Right renal pelvis (tissue), 4 donors: ENCODE measurements around the gene RNGTT. TPM values are rescaled to one million over a fixed set of nuclear protein-coding genes. Genes with fewer than 3 reads are reported as not detected.
"Not testable (repeated sequence)": the region's sequence is repeated elsewhere in the genome, so short reads cannot be mapped to it uniquely, and the experiment has no call there.

Experiments used
- DNase-seq, 4 donors: peaks; one replicate each; pipeline ENCODE4 v3.0.0-alpha.2; 2013; ENCODE audit warnings: low read depth in 4 of 4, low spot score in 3 of 4, missing footprints in 1 of 4
- polyA plus RNA-seq, 4 donors: library from polyadenylated mRNA; unstranded; fragments of 120-200 nt; gene quantifications; one replicate each; pipeline ENCODE4 v1.2.1, GENCODE V29; 2013; ENCODE audit not compliant: insufficient read length in 4 of 4

Gene RNGTT
- 10 to 100 TPM; 15.8 to 19.0 (median 17.8) TPM for polyA plus RNA-seq

GRCh38 chr6:88963139-88964090, at the start of gene RNGTT:
RNGTT (minus strand) TSS chr6:88963618; CDS start chr6:88963409, 209 bp downstream.
- DNase-seq: peak; percentile 89 to 97 (median 97)

- DNase-seq: no peak
Measured at GRCh38 chr6:89011436-89011835, 48.0 kb upstream of the RNGTT start.

- no peak for DNase-seq
Measured at GRCh38 chr6:89010825-89011224, 47.4 kb upstream of the RNGTT start.

DNA sequence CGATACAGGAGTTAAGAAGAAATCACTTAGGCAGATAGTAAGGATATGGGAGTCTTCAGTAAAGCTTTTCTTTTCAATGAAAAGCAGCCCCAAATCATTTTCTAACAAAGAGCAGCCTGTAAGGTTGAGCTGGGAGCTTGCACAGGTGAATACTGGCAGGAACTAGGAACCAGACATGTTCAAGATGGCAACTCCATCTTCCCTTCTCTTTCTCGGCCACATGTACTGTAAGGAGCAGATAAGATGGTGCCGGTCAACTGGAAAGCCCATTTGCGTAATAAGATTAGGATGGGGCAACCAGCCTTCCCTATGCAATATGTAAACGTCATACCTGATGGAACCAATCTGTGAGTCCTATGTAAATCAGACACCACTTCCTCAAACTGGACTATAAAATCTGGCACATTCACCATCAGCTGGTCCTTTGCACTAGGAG, 46.2 kb upstream of the RNGTT start:
- no peak for DNase-seq

GRCh38 chr6:89008815-89009374, 45.5 kb upstream of the RNGTT start:
- no peak for DNase-seq

DNA sequence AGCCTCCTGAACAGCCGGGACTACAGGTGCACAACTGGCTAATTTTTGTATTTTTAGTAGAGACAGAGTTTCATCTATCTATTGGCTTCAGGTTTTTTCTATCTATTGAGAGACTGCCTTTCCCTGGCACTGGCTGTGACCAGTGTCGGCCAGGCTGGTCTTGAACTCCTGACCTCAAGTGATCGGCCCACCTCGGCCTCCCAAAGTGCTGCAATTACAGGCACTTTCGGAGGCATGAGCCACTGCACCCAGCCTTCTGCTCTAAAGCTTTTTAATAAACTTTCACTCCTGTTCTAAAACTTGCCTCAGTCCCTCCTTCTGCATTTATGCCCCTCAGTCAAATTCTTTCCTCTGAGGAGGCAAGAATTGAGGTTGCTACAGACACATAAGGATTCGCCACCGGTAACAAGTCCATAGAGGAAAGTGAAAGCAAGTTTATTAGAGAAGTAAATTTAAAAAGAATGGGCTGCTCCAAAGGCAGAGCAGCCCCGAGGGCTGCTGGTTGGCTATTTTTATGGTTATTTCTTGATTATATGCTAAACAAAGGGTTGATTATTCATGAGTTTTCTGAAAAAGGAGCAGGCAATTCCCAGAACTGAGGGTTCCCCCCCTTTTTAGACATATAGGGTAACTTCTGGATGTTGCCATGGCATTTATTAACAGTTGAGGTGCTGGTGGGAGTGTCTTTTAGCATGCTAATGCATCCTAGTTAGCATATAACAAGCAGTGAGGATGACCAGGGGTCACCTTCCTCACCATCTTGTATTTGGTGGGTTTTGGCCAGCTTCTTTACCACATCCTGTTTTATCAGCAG, 44.8 kb upstream of the RNGTT start:
- DNase-seq: no peak

GRCh38 chr6:89007209-89008000, 44.0 kb upstream of the RNGTT start:
- DNase-seq: no peak

DNA sequence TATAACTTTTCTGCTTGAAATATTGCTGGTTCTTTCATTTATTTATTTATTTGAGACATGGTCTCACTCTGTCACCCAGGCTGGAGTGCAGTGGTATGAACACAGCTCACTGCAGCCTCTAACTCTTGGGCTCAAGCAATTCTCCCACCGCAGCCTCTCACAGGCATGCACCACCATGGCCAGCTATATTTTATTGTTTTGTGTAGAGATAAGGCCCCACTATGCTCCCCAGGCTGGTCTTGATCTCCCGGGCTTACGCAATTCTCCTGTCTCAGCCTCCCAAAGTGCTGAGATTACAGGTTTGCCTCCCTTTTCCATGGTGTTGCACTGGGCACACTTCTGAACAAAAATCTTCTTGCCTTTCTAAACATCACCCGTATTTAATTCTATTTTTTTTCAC, 39.1 kb upstream of the RNGTT start:
- no peak for DNase-seq

DNA sequence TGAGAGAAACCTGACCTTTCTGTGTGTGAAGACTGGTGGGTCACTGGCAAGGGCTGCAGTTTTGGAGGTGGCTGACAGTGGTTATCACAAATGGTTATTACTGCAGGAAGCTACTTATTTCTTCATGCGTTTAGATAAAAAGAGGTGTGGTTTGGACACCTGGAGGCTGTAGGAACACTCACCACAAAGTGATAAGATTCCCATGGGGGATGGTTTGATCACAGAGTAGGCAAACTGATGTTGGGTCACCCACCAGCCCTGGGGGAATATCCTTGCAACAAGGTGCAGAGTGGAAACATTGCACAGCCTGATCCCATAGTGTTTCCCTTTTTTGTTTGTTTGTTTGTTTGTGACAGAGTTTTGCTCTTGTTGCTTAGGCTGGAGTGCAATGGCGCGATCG, 33.9 kb upstream of the RNGTT start:
- DNase-seq: no peak

- no peak for DNase-seq
Measured at GRCh38 chr6:88992741-88993552, 29.5 kb upstream of the RNGTT start.

- no peak for DNase-seq
Measured at GRCh38 chr6:88989215-88989614, 25.8 kb upstream of the RNGTT start.

DNA sequence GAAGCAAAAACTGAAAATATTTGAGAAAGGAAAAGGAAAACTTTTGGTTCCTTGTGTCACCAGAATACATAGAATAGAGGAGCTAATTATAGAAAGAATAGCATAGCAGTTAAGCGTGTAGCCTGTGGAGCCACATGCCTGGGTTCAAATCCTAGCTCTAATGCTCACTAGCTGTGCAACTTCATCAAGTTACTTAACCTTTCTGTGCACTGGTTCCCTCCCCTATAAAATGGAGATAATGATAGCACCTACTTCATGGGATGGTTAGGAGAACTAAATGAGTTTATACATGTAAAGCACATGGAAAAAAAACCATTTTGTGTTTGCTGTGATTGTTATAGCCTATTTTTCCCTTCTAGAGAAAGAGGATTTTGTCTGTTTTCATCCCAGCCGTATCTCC, 24.5 kb upstream of the RNGTT start:
- no peak for DNase-seq

DNA sequence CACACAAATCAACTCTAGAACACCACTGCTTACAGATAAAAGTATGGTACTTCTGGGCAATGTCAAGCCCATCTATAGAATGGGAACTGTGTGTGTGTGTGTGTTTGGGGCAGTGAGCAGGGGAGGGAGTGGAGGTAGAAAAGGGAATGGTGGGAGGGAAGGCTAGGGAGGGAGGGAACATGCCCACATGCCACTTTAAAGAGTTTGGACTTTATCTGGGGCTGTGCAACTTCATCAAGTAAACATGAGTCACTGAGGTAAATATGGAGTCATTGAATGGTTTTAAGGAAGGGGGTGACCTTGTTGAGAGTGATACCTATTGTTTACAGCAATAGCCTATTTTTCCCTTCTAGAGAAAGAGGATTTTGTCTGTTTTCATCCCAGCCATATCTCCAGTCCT, 22.5 kb upstream of the RNGTT start:
- DNase-seq: no peak

DNA sequence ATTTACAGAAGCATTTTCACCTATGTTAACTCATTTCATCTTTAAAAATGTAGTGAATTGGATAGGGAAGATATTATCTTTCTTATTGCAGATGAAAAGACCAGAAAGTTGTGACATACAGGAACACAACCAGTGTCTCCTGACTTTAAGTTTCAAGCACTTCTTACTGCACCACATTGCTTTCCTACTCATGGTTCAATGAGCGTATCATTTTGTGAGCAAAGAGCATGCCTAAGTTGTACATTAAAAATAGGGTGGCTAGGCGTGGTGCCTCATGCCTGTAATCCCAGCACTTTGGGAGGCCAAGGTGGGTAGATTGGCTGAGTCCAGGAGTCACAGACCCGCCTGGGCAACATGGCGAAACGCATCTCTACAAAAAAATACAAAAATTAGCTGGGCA, 21.2 kb upstream of the RNGTT start:
- DNase-seq: no peak

- DNase-seq: no peak
Measured at GRCh38 chr6:88984152-88984551, 20.7 kb upstream of the RNGTT start.

DNA sequence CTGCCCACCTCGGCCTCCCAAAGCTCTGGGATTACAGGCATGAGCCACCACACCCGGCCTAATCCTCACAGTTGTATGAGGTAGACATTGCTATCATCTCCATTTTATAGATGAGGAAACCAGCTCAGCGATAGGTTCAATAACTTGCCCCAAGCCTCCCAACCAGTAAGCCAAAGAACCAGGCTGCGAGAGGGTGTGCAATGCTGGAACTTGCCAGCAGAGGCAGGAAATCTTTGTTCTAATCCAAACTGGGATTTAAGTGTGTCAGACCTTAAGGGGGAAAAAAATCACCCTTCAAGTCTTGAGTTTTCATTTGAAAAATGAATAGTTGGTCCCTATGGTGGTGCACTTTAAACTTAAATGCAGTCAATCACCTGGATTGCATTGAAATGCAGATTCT, 20.1 kb upstream of the RNGTT start:
- no peak for DNase-seq

DNA sequence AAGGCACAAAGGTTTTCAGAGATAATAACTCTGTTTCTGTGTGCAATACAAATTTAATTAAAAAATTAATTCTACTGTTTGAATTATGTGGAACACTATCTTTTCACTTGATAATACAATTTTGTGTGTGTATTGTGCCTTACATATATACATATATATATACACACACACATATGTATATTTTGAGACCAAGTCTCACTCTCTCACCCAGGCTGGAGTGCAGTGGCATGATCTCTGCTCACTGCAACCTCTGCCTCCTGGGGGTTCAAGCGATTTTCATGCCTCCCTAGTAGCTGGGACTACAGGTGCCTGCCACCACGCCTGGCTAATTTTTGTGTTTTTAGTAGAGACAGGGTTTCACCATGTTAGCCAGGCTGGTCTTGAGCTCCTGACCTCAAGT, 19.7 kb upstream of the RNGTT start:
- not testable (repeated sequence) for DNase-seq

DNA sequence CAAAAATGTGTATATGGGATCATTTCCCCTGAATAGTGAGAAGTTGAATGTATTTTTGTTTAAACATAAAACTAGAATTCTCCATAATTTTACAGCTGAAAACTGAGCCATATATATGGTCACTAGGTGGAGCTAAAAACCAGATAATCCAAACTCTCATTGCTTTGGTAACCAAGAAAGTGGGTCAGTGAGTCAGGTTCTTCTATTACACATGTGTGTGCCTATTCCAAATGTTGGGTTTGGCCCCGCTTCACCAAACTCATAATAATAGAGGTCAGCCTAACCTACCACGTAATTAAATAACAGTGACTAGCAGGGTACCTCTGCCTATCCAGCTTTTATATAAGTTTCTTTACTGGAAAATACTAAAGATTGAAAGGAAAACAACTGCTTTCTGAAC, 19.3 kb upstream of the RNGTT start:
- DNase-seq: peak in 2 of 4 donors; percentile 33 to 39

DNA sequence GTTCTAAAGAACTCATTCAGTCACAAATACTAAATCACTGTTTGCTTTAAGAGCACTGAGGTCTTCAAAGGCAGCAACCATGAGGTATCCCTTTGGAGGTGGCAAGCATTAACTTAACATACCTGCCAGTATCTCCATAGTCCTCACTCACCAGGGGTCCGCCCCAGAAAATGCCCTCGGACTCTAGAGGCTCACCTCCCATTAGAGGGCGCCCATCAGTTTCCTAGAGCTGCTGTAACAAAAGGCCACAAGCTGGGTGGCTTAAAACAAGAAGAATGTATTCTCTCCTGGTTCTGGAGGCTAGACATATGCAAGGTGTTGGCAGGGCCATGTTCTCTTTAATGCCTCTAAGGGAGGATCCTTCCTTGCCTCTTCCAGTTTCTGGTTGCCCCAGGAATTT, 12.0 kb upstream of the RNGTT start:
- no peak for DNase-seq
